Upper lobe of right lung (tissue), 1 donor: ENCODE results near the gene TRAPPC3L. TPM values are rescaled to one million over a fixed set of nuclear protein-coding genes. Genes with fewer than 3 reads are reported as not detected.

Source experiments
- ATAC-seq: fragments of 200-7000 bp; cut with Tn5 transposase; one replicate; pipeline ENCODE4 v1.9.1; 2020; ENCODE audit warnings: mild to moderate bottlenecking, moderate library complexity
- DNase-seq: peaks from one replicate; pipeline ENCODE4 v3.0.0-alpha.2; 2020
- H3K27ac ChIP-seq: fragments of 200-600 bp; one replicate; pipeline ENCODE4 v1.8.0; 2022
- H3K27me3 ChIP-seq: fragments of 200-600 bp; one replicate; pipeline ENCODE4 v1.8.0; 2022; ENCODE audit warnings: mild to moderate bottlenecking
- H3K36me3 ChIP-seq: fragments of 200-600 bp; one replicate; pipeline ENCODE4 v1.8.0; 2022
- H3K4me1 ChIP-seq: fragments of 200-600 bp; one replicate; pipeline ENCODE4 v1.8.0; 2022
- H3K4me3 ChIP-seq: fragments of 200-600 bp; one replicate; pipeline ENCODE4 v1.8.0; 2022; ENCODE audit warnings: mild to moderate bottlenecking
- H3K9me3 ChIP-seq: fragments of 200-600 bp; one replicate; pipeline ENCODE4 v1.8.0; 2022
- intact Hi-C: fragments of 100-400 bp; cut with DNase I; formaldehyde crosslinking; loops from one replicate; pipeline ENCODE4 v1.11.0; 2022
- total RNA-seq: library from RNA; stranded (reverse); fragmentation: NEBNext Ultra II Directional; extraction: Animal tissue kit (Norgen Biotek cat#: 25700); gene quantifications from one replicate; pipeline ENCODE4 v1.2.1, GENCODE V29; 2021
- TF ChIP-seq, protein P1 (sequence below): fragments of 200-600 bp; IDR thresholded peaks from one replicate; pipeline ENCODE4 v1.8.0; 2022; ENCODE audit warnings: antibody characterized with exemption
- donor health status: DM: no; HTN: yes; CAD: no; lungs with severe emphysema.

Gene TRAPPC3L
- total RNA-seq, 1 donor from 2014 or later = 0.64 TPM

DNA sequence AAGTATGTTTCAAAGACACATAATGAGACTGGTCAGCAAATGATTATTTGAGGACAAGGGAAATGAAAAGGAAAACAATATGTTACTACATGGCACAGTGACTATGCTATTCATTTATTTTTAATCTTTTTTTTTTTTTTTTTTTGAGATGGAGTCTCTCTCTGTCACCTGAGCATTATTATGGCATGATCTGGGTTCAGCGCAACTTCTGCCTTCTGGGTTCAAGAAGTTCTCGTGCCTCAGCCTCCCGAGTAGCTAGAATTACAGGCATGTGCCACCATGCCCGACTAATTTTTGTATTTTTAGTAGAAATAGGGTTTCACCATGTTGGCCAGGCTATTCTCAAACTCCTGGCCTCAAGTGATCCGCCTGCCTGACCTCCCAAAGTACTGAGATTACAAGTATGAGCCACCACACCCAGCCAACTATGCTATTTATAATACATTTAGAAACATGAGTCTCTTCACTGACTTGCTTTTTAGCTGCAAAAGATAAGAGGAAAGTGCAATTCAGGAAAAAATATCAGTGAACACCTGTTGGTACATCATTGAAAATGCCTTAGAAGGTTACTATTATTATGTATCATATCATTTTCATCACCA is 11.4 kb upstream of the TRAPPC3L start:
- Histone ChIP-seq H3K4me1 (no peaks in the 10 kb centered on the region), H3K27ac (no peak overlapping the region), H3K4me3 (no peak overlapping the region), H3K27me3 (no peaks in the 10 kb centered on the region), H3K36me3 (no peaks in the 10 kb centered on the region), H3K9me3 (no peaks in the 10 kb centered on the region)
- no peak for DNase-seq
- intact Hi-C loops = no loop called here
- TF ChIP-seq, protein P1, sequence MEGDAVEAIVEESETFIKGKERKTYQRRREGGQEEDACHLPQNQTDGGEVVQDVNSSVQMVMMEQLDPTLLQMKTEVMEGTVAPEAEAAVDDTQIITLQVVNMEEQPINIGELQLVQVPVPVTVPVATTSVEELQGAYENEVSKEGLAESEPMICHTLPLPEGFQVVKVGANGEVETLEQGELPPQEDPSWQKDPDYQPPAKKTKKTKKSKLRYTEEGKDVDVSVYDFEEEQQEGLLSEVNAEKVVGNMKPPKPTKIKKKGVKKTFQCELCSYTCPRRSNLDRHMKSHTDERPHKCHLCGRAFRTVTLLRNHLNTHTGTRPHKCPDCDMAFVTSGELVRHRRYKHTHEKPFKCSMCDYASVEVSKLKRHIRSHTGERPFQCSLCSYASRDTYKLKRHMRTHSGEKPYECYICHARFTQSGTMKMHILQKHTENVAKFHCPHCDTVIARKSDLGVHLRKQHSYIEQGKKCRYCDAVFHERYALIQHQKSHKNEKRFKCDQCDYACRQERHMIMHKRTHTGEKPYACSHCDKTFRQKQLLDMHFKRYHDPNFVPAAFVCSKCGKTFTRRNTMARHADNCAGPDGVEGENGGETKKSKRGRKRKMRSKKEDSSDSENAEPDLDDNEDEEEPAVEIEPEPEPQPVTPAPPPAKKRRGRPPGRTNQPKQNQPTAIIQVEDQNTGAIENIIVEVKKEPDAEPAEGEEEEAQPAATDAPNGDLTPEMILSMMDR = no peak
- ATAC-seq = no peak

- intact Hi-C loops = no loop called here
- H3K4me1 ChIP-seq = no peaks in the 10 kb centered on the region
- TF ChIP-seq, protein P1 = no peak
- DNase-seq = no peak
- no peak for ATAC-seq
- no peaks in the 10 kb centered on the region for H3K9me3 ChIP-seq
- no peak overlapping the region for H3K27ac ChIP-seq
- no peaks in the 10 kb centered on the region for H3K36me3 ChIP-seq
- H3K4me3 ChIP-seq = no peak overlapping the region
- no peaks in the 10 kb centered on the region for H3K27me3 ChIP-seq
Observed at GRCh38 chr6:116556065-116556464, 10.6 kb upstream of the TRAPPC3L start.

GRCh38 chr6:116553451-116553850 is 8.0 kb upstream of the TRAPPC3L start, which contains the start of gene CALHM4:
Gene CALHM4, plus strand, starts transcription at chr6:116553751. Its CDS starts 43 bp downstream, at chr6:116553794.
- TF ChIP-seq, protein P1 = no peak
- Histone ChIP-seq H3K4me1 (no peaks in the 10 kb centered on the region), H3K36me3 (no peaks in the 10 kb centered on the region), H3K27me3 (no peaks in the 10 kb centered on the region), H3K9me3 (no peaks in the 10 kb centered on the region), H3K27ac (no peak within 1 kb of the TSS), H3K4me3 (no peak within 1 kb of the TSS)
- ATAC-seq (no peak), DNase-seq (no peak)
- intact Hi-C loops = no loop called here

- TF ChIP-seq, protein P1 = no peak
- no peaks in the 10 kb centered on the region for H3K9me3 ChIP-seq
- no peaks in the 10 kb centered on the region for H3K27me3 ChIP-seq
- no peak for ATAC-seq
- no peak overlapping the region for H3K27ac ChIP-seq
- no peaks in the 10 kb centered on the region for H3K4me1 ChIP-seq
- no peak overlapping the region for H3K4me3 ChIP-seq
- H3K36me3 ChIP-seq = no peaks in the 10 kb centered on the region
- no peak for DNase-seq
- intact Hi-C loops = no loop called here
Observed at GRCh38 chr6:116550796-116551195, 5.3 kb upstream of the TRAPPC3L start.

- TF ChIP-seq, protein P1 = no peak
- intact Hi-C loops = no loop called here
- ATAC-seq (no peak), DNase-seq (no peak)
- no peaks in the 10 kb centered on the region for H3K27me3 ChIP-seq
- H3K36me3 ChIP-seq = no peaks in the 10 kb centered on the region
- no peaks in the 10 kb centered on the region for H3K9me3 ChIP-seq
- no peak overlapping the region for H3K4me3 ChIP-seq
- H3K4me1 ChIP-seq = no peaks in the 10 kb centered on the region
- no peak overlapping the region for H3K27ac ChIP-seq
Observed at GRCh38 chr6:116547358-116547757, 1.9 kb upstream of the TRAPPC3L start.

GRCh38 chr6:116543149-116543548 is 2.3 kb downstream of the TRAPPC3L start:
- Histone ChIP-seq H3K4me3 (no peak overlapping the region), H3K27me3 (peaks cover 17% of the 10 kb centered on the region), H3K9me3 (no peaks in the 10 kb centered on the region), H3K4me1 (no peaks in the 10 kb centered on the region), H3K36me3 (no peaks in the 10 kb centered on the region), H3K27ac (no peak overlapping the region)
- DNase-seq = no peak
- TF ChIP-seq, protein P1 = no peak
- intact Hi-C loops = no loop called here
- no peak for ATAC-seq
